Measurements from ENCODE around the gene SASH1.

DNA sequence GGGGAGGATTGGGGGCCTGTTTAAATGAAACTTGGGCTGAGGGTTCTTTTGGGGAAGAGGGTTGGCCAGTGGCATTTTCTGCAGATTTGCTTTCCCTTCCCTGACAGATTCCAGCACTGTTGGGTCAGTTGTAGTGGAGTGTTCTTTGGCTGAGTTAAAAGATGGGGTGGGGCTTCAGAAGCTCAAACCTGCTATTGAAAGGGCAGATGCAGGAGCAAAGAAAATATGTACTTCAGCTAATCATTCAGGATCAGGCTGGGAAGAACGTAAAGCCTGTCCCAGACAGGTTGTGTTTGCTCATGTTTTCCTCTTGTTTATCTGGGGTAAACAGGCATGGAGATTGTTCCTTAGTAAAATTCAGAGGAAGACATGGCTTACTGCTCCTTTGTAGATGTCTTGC lies 2.5 kb downstream of the SASH1 start:
- TF ChIP-seq, protein P1, sequence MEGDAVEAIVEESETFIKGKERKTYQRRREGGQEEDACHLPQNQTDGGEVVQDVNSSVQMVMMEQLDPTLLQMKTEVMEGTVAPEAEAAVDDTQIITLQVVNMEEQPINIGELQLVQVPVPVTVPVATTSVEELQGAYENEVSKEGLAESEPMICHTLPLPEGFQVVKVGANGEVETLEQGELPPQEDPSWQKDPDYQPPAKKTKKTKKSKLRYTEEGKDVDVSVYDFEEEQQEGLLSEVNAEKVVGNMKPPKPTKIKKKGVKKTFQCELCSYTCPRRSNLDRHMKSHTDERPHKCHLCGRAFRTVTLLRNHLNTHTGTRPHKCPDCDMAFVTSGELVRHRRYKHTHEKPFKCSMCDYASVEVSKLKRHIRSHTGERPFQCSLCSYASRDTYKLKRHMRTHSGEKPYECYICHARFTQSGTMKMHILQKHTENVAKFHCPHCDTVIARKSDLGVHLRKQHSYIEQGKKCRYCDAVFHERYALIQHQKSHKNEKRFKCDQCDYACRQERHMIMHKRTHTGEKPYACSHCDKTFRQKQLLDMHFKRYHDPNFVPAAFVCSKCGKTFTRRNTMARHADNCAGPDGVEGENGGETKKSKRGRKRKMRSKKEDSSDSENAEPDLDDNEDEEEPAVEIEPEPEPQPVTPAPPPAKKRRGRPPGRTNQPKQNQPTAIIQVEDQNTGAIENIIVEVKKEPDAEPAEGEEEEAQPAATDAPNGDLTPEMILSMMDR (IDR thresholded peaks at IDR 0.05): no peak
- no peak for TF ChIP-seq EZH2 (IDR thresholded peaks at IDR 0.05)
